ENCODE results near the gene ATIC.

The ATIC gene

DNA sequence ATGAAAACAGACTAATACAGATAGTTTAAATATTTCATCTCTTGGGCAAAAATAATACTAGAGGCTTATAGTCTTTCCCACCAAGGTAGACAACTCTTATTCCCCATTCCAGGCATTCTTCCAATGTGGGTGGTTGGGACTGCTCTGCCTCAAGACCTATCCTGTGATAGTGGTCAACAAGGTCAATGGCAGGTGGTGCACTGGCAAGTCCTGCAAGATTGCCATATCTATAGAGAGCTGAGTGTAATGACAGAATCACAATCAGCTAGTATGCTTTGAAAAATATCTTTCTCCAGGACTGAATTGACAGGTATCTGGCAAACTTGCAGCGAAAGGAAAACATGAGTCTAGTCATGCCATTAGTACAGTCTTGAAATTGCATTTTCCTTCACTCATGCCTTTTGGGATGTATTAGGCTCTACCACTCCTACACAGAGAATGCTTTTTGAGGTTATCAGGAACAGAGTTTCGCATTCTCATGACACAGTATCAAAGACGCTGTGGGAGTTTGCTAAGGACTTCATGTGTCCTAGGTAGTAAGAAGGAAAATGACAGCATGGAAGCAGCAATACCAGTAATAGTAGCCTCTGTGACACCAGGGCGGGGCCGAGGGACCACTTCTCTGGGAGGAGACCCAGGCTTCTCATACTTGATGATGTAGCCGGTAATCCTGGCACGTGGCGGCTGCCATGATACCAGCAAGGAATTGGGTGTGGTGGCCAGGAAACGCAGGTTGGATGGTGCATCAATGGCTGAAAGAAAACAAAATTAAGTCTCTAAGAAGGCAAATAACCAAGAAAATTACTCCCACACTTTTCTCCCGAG, 63.0 kb downstream of the ATIC start:
- DNase-seq (ENCODE audit: extremely low read depth in 1 of 2, low read depth in 1 of 2), result no peak

DNA sequence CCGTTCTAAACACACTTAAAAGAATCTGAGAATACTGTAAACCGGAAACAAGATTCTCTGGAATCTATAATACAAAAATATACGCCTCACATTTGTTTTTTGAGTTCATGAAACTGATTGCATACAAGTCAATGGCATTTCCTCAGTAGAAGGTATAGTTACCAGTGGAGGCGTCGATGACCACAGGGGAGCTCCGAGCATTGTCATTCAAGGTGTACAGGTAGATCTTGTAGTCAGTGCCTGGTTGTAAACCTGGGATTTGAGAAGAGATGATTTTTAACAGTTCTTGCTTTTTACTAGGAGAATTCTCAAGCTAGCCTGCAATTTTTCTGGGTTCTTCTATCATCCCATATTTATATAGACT, 63.6 kb downstream of the ATIC start:
- no peak for DNase-seq (ENCODE audit: extremely low read depth in 1 of 2, low read depth in 1 of 2)

DNA sequence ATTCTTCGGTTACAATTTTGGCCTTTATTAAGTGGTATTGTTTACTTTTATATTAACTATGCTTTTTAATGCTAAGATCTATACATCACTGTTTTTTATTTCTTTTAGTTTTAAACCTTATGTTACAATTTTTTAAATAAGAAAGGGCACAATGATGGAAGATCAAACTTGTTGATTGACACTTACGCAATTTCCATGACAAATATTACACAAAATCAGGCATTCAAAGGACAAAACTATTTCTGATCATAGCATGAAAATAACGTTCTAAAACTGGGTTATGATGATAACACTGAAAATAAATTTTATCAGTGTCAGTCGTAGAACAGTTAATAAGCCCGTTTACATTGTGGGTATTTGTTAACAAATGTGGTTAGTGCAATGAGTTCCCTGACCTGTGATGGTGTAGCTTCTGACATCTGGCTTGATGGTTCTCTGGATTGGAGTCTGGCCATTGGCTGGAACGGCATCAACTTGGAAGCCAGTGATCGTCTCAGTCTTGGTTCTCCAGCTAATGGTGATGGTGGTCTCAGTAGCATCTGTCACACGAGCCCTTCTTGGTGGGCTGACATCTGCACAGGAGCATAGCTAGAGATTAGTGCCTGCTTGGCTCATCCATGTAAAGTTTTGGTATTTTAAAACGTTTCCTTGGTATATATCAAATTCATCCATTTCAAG, 64.4 kb downstream of the ATIC start:
- no peak for DNase-seq (ENCODE audit: extremely low read depth in 1 of 2, low read depth in 1 of 2)

DNA sequence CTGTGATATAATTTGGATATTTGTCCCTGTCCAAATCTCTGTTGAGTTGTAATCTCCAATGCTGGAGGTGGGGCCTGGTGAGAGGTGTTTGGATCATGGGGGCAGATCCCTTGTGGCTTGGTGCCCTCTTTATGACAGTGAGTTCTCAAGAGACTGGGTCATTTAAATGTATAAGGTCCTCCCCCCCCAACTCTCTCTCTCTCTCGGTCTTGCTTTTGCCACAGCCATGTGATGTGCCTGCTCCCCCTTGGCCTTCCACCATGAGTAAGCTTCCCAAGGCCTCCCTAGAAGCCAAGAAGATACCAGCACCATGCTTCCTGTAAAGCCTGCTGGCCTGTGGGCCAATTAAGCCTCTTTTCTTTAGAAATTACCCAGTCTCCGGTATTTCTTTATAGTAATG, 65.4 kb downstream of the ATIC start:
- DNase-seq (ENCODE audit: extremely low read depth in 1 of 2, low read depth in 1 of 2), result no peak

DNA sequence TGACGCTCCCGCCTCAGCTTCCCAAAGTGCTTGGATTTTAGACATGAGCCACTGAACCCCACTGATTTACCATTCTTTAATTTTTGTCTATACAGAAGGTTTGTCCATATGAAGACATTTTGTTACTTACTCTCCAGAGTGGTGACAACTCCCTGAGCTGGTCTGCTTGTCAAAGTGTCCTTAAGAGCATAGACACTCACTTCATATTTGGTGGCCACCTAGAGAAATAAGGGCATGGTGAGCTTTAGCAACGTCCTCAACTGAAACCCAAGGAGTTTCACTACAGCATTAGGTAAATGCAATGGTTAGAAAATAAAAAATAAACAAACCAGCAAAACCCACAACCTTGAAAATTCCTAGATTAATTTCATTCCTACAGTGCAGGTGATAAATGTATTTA, 66.2 kb downstream of the ATIC start:
- no peak for DNase-seq (ENCODE audit: extremely low read depth in 1 of 2, low read depth in 1 of 2)

DNA sequence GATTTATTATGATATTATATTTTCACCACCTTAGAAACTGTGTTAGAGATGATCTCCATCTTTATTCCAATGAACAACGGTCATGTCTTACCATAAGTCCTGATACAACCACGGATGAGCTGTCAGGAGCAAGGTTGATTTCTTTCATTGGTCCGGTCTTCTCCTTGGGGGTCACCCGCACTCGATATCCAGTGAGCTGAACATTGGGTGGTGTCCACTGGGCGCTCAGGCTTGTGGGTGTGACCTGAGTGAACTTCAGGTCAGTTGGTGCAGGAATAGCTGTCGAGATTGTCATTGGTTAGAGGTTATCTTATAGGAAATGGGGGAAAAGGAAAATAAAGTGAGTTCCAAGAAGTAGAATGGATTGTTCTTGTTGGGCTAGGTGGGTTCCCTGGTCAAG, 67.2 kb downstream of the ATIC start:
- no peak for DNase-seq (ENCODE audit: extremely low read depth in 1 of 2, low read depth in 1 of 2)

DNA sequence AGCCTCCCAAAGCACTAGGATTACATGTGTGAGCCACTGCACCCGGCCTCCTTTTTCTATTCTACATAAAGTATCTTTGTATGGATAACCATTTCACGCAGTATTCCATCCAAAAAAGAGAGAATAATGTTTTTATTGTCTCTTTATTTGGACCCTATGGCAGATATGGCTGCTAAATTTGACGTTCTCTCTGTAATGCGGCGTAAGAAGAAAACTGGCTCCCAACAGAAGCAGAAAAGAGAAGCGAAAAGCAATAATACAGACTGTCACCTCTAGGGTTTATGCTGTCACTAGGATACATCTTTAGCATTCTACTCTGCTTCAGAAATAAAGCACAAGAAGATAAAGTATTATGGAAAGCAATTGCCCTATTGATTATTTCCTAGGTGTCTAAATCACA, 68.1 kb downstream of the ATIC start:
- DNase-seq (ENCODE audit: extremely low read depth in 1 of 2, low read depth in 1 of 2), result no peak

DNA sequence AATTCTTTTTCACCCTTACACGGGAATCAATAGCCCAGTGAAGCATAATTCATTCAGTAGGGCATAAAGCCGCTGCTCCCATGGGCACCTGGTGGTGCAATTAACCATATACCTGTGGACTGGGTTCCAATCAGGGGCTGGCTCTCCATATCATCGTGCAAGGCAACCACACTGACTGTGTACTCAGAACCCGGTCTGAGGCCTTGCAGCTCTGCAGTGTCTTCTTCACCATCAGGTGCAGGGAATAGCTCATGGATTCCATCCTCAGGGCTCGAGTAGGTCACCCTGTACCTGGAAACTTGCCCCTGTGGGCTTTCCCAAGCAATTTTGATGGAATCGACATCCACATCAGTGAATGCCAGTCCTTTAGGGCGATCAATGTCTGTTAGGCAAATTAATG, 68.8 kb downstream of the ATIC start:
- no peak for DNase-seq (ENCODE audit: extremely low read depth in 1 of 2, low read depth in 1 of 2)

DNA sequence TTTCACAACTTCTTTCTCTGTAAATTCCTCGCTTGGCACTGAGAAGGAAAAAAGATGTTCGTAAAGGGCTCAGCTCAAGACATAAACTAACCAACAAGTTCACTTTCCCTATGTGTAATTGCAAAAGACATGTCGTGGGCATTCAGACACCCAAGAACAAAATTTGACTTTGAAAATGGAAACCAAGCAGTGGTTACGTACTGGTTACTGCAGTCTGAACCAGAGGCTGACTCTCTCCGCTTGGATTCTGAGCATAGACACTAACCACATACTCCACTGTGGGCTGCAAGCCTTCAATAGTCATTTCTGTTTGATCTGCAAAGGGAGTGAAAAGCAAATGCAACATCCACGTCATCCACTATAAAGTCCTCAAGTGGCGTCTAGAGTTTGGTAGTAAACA, 70.2 kb downstream of the ATIC start:
- no peak for DNase-seq (ENCODE audit: extremely low read depth in 1 of 2, low read depth in 1 of 2)

DNA sequence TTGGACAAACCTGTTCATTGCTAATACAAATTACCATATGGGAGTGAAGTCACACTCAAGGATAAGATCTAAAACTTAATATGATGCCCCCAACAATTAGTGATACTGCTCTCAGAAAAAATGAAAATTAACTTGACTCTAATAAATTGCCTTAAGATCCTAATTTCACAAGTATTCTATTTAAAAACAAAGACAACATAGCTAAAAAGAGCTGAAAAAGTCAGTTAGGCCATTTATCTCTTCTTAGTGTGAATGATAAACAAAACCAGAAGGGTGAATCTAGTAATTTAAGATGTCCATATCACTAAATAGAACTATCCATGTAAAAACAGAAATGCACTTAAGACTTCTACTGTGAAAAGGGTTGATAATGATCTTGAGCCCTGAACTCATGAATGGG, 70.6 kb downstream of the ATIC start:
- no peak for DNase-seq (ENCODE audit: extremely low read depth in 1 of 2, low read depth in 1 of 2)

DNA sequence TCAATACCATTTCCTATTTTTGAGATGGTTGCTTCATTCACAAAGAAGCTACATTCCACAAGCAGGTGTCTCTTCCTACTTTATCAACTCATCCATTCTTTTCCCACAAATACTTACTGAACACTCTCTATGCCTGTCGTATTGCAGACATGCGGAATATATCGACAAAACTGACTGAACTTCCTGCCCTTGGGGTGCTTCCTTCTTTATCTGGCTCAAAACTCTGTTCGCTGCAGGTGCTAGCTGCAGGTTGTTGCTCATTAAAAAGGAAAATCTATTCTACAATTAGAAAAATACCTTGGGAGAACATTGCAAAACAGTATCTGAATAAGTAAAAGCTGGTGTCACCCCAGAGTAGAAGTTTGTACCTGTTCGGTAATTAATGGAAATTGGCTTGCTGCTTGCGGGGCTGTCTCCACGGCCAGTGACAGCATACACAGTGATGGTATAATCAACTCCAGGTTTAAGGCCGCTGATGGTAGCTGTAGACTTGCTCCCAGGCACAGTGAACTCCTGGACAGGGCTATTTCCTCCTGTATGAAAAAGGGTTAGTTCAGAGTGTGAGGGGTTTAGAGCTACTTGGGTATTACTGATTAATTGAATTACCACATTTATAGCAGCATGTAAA, 71.9 kb downstream of the ATIC start:
- no peak for DNase-seq (ENCODE audit: extremely low read depth in 1 of 2, low read depth in 1 of 2)

DNA sequence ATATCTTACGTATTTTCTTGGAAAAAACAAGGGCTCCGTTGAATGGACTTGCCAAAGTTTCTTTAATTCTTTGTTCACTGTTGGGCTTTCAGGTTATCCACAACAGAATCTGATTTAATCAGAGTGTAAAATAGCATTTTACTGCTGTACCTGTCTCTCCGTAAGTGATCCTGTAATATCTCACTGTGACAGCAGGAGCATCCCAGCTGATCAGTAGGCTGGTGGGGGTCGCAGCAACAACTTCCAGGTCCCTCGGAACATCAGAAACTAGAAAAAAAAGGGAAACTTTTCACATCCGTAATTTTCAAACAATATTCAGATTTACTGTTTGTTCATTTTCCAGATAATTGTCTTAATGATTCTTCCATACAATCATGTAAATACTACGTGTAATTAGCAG, 72.9 kb downstream of the ATIC start:
- no peak for DNase-seq (ENCODE audit: extremely low read depth in 1 of 2, low read depth in 1 of 2)

DNA sequence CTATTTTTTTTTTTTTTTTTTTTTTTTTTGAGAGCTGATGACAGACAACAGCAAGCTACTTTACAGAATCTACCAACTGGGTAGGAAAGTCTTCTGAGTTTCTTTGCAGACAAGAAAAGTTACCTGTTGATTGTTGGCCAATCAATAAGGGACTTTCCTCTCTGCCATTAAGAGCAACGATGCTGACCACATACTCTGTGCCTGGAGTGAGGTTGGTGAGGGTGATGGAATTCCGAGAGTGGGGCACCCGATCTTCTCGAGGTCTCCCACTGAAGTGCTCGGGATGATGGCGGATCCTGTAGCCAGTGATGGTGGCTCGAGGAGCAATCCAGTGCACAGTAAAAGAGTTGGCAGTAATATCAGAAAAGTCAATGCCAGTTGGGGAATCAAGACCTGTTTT, 74.7 kb downstream of the ATIC start:
- no peak for DNase-seq (ENCODE audit: extremely low read depth in 1 of 2, low read depth in 1 of 2)

DNA sequence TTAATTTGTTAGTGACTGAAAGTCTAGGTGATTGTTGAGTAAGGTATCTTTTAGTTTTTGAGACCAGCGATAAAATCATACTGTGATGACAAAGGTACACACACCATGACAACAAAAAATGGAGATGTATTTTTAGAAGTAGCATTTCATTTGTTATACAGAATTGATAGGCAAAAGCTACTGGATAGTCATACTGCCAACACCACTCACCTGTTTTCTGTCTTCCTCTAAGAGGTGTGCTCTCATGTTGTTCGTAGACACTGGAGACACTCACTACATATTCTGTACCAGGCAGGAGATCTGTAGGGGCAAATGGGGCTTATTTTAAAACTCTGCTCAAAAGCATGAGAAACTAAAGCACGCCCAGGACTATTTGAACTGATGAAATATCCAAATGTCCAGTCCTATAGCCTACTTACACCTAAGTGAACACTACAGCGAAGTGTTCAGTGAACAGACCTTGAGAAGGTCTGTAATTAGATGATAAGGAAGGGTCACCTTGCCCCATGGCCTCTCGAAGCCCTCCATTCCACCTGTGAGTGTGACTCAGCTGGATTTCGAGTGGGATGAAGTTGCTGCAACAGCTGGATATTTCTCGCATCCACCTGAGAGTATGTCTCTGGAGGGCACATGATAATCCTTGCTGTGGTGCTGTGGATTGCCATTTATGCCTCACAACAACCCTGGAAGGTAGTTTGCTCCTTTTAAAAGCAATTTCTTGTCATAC, 76.3 kb downstream of the ATIC start:
- DNase-seq (ENCODE audit: extremely low read depth in 1 of 2, low read depth in 1 of 2), result no peak

DNA sequence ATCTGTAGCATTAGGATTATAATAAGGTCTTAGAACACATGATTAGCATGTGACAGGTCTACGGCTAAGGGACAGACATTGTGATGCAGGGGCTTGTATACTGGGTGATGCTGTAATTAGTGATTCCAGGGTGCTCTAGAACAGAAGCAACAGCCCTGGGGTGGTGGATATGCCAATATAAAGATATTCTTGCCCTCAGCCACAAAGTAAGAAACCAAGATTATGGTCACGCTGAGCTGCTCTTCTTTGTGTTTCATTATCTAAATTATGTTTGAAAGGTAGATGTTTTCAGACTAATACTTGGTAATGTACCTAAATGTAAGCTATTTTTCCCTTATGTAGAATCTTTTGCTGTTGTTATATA, 78.7 kb downstream of the ATIC start:
- no peak for DNase-seq (ENCODE audit: extremely low read depth in 1 of 2, low read depth in 1 of 2)

DNA sequence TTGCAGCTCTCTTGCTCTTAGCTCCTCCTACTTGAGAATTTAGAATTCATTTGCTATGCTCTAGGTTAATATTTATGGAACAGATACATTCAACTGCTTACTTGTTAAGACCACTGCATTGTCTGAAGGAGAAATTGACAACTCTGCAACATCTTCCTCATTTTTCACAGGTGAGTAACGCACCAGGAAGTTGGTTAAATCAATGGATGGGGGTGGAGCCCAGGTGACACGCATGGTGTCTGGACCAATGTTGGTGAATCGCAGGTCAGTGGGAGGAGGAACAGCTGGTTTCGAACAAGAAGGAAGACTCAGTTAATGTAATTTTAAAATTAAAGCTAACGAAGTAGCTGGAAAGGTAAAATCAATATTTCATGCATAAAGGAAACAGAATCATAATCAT, 79.7 kb downstream of the ATIC start:
- DNase-seq (ENCODE audit: extremely low read depth in 1 of 2, low read depth in 1 of 2), result no peak

DNA sequence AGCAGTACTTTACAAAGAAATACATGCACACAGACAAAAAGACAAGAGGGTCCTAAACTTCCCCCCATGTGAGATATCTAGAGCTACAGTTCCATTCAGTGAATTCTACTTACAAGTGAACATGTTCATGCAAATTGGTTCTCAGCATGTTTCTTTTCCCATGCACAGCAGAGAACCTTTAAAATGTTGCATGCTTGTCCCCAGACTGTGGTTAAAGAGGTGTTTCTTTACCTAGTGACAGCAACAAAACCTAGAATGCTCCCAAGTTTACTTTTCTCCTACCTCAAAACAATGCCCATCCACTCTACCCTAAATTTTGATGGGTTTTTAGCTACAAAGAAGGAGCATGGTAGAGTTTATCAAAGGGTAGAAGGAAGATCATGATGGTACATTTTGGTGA, 80.3 kb downstream of the ATIC start:
- DNase-seq (ENCODE audit: extremely low read depth in 1 of 2, low read depth in 1 of 2), result no peak

DNA sequence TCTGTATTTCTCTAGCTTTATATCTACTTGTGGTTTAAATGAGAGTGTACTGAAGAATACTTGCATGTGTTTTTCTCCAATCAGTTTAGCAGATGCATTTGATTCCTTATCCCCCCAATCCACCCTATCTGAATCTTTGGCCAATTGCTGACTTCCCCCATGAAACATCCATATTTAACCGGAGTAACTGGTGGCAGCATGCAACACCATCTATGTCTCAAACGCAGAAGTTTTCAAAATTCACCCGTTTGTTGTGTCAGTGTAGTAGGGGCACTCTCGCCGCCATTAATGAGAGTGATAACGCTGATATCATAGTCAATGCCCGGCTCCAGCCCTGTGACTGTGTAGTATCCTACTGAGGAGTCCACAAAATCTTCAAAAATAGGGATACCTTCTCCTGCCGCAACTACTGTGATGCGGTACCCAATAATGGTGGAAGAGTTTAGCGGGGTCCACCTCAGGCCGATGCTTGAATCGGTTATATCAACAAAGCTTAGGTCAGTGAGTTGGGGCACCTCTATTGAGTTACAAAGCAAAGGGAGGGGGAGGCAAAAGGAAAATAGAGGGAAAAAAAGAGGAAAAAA, 80.9 kb downstream of the ATIC start:
- DNase-seq (ENCODE audit: extremely low read depth in 1 of 2, low read depth in 1 of 2), result no peak

DNA sequence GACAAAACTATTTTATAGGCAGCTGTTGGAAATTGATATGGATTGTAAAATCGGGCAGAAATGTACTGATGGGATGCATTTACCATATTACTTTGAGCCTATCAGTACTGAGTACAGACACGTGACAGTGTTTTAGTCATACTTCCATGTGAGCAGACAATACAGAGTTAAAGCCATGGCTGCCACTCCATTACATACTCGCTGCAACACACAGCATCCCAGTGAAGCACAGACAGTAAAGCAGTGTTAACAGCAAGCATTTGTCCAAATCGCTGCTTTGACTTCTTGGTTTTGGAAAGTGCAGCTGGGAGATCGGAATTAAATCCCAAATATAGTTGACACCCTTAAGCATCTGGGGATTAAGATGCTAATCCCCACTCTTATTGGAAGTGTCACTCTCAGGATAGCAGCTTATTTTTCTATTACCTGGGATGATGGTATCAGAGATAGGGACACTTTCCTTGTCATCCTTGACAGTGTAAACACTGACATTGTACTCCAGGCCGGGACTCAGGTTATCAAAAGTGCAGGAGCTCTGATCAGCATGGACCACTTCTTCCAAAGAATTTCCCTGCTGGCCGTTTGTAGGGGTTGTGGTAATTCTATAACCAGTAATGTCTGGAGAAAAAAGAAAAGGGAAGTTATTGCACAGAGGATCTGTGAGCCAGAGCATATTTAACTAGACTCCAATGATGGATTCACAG, 82.4 kb downstream of the ATIC start:
- DNase-seq (ENCODE audit: extremely low read depth in 1 of 2, low read depth in 1 of 2), result no peak

DNA sequence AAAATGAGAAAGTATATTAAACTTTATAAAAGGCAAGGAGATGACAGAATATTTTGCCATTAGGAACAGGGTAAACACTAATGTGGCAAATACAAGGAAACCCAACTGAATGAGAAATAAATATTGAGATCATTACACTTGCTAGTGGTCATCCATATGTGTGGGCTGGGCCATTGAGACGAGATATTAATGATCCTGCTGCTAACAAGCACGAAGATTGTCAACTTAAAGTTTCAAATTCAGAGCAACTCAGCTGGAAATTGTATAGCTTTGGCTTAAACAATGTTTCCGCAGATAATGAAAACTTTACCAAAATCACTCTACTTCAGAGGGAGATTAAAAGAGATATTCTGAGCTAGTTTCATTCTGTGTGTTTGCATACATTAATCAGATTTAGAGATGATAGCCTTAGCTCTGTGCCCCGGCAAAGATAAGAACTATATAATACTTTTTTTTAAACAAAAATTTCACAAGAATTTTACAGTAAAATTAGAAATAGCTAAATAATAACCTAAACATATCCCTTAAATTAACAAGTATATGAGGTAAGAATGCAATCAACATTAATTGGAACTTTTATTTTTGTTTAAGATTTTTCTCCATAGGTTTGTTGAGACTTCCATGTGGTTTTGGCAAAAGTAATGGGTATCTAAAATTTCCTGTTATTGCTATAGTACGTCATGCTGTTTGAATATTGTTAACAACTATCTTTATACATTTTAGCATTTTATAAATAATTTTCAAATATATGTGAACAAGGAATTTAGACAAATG, 84.0 kb downstream of the ATIC start:
- no peak for DNase-seq (ENCODE audit: extremely low read depth in 1 of 2, low read depth in 1 of 2)

Data from activated CD8-positive, alpha-beta memory T cell treated with anti-CD3 and anti-CD28 coated beads for 1 hour (primary cell).